ENCODE results near the gene GNG14. TPM values are rescaled to one million over a fixed set of nuclear protein-coding genes. Genes with fewer than 3 reads are reported as not detected.

The GNG14 gene
- total RNA-seq, 4 donors from 2014 or later = not detected

GRCh38 chr19:12701596-12702282, 13.9 kb downstream of the GNG14 start:
- no peak for TF ChIP-seq CTCF (IDR thresholded peaks at IDR 0.05; ENCODE audit: low read depth)

- TF ChIP-seq CTCF (IDR thresholded peaks at IDR 0.05; ENCODE audit: low read depth) = no peak
These were observed 15.2 kb downstream of the GNG14 start for GRCh38 chr19:12703046-12703445.

- no peak for TF ChIP-seq CTCF (IDR thresholded peaks at IDR 0.05; ENCODE audit: low read depth)
These were observed 17.4 kb downstream of the GNG14 start for GRCh38 chr19:12705169-12705568.

GRCh38 chr19:12705654-12706331, 18.0 kb downstream of the GNG14 start:
- no peak for TF ChIP-seq CTCF (IDR thresholded peaks at IDR 0.05; ENCODE audit: low read depth)

GRCh38 chr19:12706332-12706718, 18.5 kb downstream of the GNG14 start:
- no peak for TF ChIP-seq CTCF (IDR thresholded peaks at IDR 0.05; ENCODE audit: low read depth)

- TF ChIP-seq CTCF (IDR thresholded peaks at IDR 0.05; ENCODE audit: low read depth) = no peak
These were observed 20.8 kb downstream of the GNG14 start for GRCh38 chr19:12708641-12709040.

GRCh38 chr19:12711187-12711586, 23.4 kb downstream of the GNG14 start:
- TF ChIP-seq CTCF (IDR thresholded peaks at IDR 0.05; ENCODE audit: low read depth) = no peak
